C4-2B (cell line): ENCODE data around the gene LIPT2.

Experiments
- H3K27ac ChIP-seq: fragments of 450-650 bp; 2 replicates; pipeline ENCODE4 v1.5.1; 2017
- CTCF ChIP-seq: fragments of 450-650 bp; conservative IDR thresholded peaks from 2 replicates; pipeline ENCODE4 v1.5.1; 2017; ENCODE audit warnings: mild to moderate bottlenecking
- ZFX ChIP-seq: fragments of 450-650 bp; IDR thresholded peaks from 2 replicates; pipeline ENCODE4 v1.6.1; 2017

The LIPT2 gene

GRCh38 chr11:74442636-74443035 lies 50.9 kb downstream of the LIPT2 start:
- H3K27ac ChIP-seq = peak overlapping the region; percentile 18; the same call in 1 of the 2 replicates
- no peak for TF ChIP-seq CTCF
- TF ChIP-seq ZFX = no peak
